CD14-positive monocyte (primary cell): ENCODE data around the gene ERGIC1. TPM values are rescaled to one million over a fixed set of nuclear protein-coding genes. Genes with fewer than 3 reads are reported as not detected.

Experiments
- DNase-seq, 3 donors: peaks; one replicate each; pipeline ENCODE4 v3.0.0-alpha.2; 2011 to 2022
- H2AFZ ChIP-seq: 2 replicates; pipeline ENCODE4 v1.6.0; 2012; ENCODE audit warnings: mild to moderate bottlenecking, low read depth, low read length, inconsistent platforms; ENCODE audit not compliant: insufficient read depth, poor library complexity, severe bottlenecking
- H3K27ac ChIP-seq, 2 donors: 1 replicate in 1 of 2; 2 replicates in 1 of 2; pipeline ENCODE4 v1.5.1; 2012 to 2013; ENCODE audit warnings: low read length in 2 of 2, control low read depth in 1 of 2, inconsistent platforms in 1 of 2, low read depth in 1 of 2, mild to moderate bottlenecking in 1 of 2
- H3K27me3 ChIP-seq, 2 donors: one replicate each; pipeline versions ENCODE4 v1.6.0 to v1.6.1; 2011 to 2013; ENCODE audit warnings: low read length in 2 of 2; ENCODE audit not compliant: control insufficient read depth in 2 of 2, insufficient read depth in 2 of 2
- H3K36me3 ChIP-seq, 2 donors: replicated peaks in 1 of 2; 1 replicate in 1 of 2; 2 replicates in 1 of 2; pipeline versions ENCODE4 v1.5.1 to v1.6.1; 2012 to 2013; ENCODE audit warnings: low read length in 2 of 2, control low read depth in 1 of 2, inconsistent platforms in 1 of 2, mild to moderate bottlenecking in 1 of 2; ENCODE audit not compliant: insufficient read depth in 2 of 2, control insufficient read depth in 1 of 2
- H3K4me1 ChIP-seq, 2 donors: 1 replicate in 1 of 2; 2 replicates in 1 of 2; pipeline versions ENCODE4 v1.5.1 to v1.6.1; 2012 to 2013; ENCODE audit warnings: low read length in 2 of 2, control low read depth in 1 of 2, inconsistent platforms in 1 of 2, mild to moderate bottlenecking in 1 of 2, moderate library complexity in 1 of 2; ENCODE audit not compliant: insufficient read depth in 2 of 2, control insufficient read depth in 1 of 2
- H3K4me2 ChIP-seq: replicated peaks from 2 replicates; pipeline ENCODE3; 2012; ENCODE audit warnings: low read length, moderate library complexity, mild to moderate bottlenecking; ENCODE audit not compliant: poor library complexity, severe bottlenecking; ENCODE audit errors: extremely low read depth
- H3K4me3 ChIP-seq, 3 experiments: fragments of 200-600 bp in 1 of 3; sonication (generic) in 1 of 3; replicated peaks in 1 of 3; 1 replicate in 2 of 3; 2 replicates in 1 of 3; pipeline ENCODE4 v1.5.1; 2011 to 2013; ENCODE audit warnings: low read length in 3 of 3, mild to moderate bottlenecking in 3 of 3, control low read depth in 2 of 3, low read depth in 2 of 3, inconsistent platforms in 1 of 3, moderate library complexity in 1 of 3
- H3K79me2 ChIP-seq: 2 replicates; pipeline ENCODE4 v1.6.0; 2012; ENCODE audit warnings: mild to moderate bottlenecking, control low read depth, inconsistent platforms, low read length, moderate library complexity; ENCODE audit not compliant: insufficient read depth
- H3K9ac ChIP-seq: 2 replicates; pipeline ENCODE4 v1.6.0; 2017; ENCODE audit warnings: low read length, mild to moderate bottlenecking; ENCODE audit not compliant: insufficient read depth, poor library complexity, severe bottlenecking
- H3K9me3 ChIP-seq, 2 donors: replicated peaks in 1 of 2; 1 replicate in 1 of 2; 2 replicates in 1 of 2; pipeline versions ENCODE4 v1.5.1 to v1.6.1; 2012 to 2013; ENCODE audit warnings: low read length in 2 of 2, control low read depth in 1 of 2; ENCODE audit not compliant: control insufficient read depth in 1 of 2, insufficient read depth in 1 of 2
- H4K20me1 ChIP-seq: 2 replicates; pipeline ENCODE4 v1.6.0; 2012; ENCODE audit warnings: mild to moderate bottlenecking, low read length, control low read depth, moderate library complexity; ENCODE audit not compliant: insufficient read depth
- H3K27ac Mint-ChIP-seq, 7 donors: one replicate each; pipeline ENCODE4 v1.8.0; 2020; ENCODE audit warnings: mild to moderate bottlenecking in 7 of 7, mixed read lengths in 7 of 7, moderate library complexity in 6 of 7, inconsistent platforms in 2 of 7
- H3K27me3 Mint-ChIP-seq, 3 donors: one replicate each; pipeline ENCODE4 v1.8.0; 2021 to 2022; ENCODE audit warnings: low read depth in 3 of 3, mild to moderate bottlenecking in 3 of 3, mixed read lengths in 3 of 3, moderate library complexity in 3 of 3, inconsistent platforms in 1 of 3
- H3K36me3 Mint-ChIP-seq, 2 donors: one replicate each; pipeline ENCODE4 v1.8.0; 2020; ENCODE audit warnings: mixed read lengths in 2 of 2, inconsistent platforms in 1 of 2, mild to moderate bottlenecking in 1 of 2
- H3K4me1 Mint-ChIP-seq: one replicate; pipeline ENCODE4 v1.8.0; 2020; ENCODE audit warnings: mild to moderate bottlenecking, mixed read lengths
- H3K4me3 Mint-ChIP-seq, 2 donors: one replicate each; pipeline ENCODE4 v1.8.0; 2020; ENCODE audit warnings: mild to moderate bottlenecking in 2 of 2, mixed read lengths in 2 of 2, moderate library complexity in 1 of 2
- H3K9me3 Mint-ChIP-seq, 7 donors: one replicate each; pipeline ENCODE4 v1.8.0; 2020 to 2022; ENCODE audit warnings: mixed read lengths in 7 of 7, mild to moderate bottlenecking in 6 of 7, moderate library complexity in 6 of 7, inconsistent platforms in 2 of 7
- WGBS: methylation state at CpG from one replicate; pipeline ENCODE4 v1.1.5; 2013; ENCODE audit warnings: missing lambda C conversion rate; ENCODE audit not compliant: insufficient coverage; 5-methylcytosine and 5-hydroxymethylcytosine counted together
- intact Hi-C, 2 donors: fragments of 100-400 bp; cut with micrococcal nuclease; formaldehyde crosslinking; loops; one replicate each; pipeline versions ENCODE4 v1.15.0 to v1.15.1; 2023
- polyA plus RNA-seq, 3 donors: library from polyadenylated mRNA; depleted of rRNA in 1 of 3; unstranded in 2 of 3; stranded (reverse) in 1 of 3; fragments of 300-500 nt in 2 of 3; fragments of >200 nt in 1 of 3; fragmentation: Illumina TruSeq in 2 of 3; gene quantifications; 1 replicate in 2 of 3; 2 replicates in 1 of 3; pipeline ENCODE4 v1.2.3, GENCODE V29; 2012 to 2021
- TF ChIP-seq, protein P1 (sequence below): fragments of 200-600 bp; IDR thresholded peaks from one replicate; pipeline ENCODE4 v1.8.0; 2022; ENCODE audit warnings: antibody characterized with exemption, mild to moderate bottlenecking

ERGIC1 gene
- polyA plus RNA-seq, 3 donors, result 28.3 to 76.2 (median 34.1) TPM

DNA sequence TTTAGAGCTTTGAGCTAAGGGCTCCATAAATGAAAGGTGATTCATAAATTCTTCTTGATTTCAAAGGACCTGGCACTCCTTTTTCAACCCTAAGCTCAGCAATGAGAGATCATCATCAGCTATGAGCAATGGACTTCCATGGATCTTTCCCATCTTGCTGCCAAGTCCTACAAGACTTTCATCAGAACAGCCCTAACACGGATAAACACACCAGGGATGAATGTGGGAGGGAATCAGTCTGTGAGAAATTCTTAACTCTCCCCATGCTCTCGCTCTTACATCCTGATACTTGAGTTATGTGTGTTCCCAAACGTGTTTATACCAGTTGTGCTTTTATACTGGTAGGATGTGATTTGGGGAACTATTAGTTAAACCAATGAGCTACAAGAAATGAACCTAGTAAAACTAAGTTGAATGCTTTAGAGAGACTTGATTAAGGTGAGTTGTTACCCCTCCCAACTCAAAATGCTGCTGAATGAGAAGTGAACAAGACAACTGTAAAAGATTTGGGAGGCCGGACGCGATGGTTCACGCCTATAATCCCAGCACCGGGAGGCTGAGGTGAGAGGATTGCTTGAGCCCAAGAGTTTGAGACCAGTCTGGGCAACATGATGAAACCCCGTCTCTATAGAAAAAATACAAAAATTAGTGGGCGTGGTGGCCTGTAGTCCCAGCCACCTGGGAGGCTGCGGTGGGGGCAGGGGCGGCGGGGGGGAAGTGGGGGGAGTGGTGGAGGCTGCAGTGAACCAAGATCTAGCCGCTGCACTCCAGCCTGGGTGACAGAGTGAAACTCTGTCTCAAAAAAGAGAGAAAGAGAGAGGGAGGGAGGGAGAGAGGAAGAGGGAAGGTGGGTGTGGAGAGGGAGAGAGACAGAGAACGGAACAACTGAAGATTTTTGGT lies 120.0 kb downstream of the ERGIC1 start:
- H3K27me3 Mint-ChIP-seq, result peaks cover 5 to 15% (median 7%) of the 10 kb centered on the region in 3 donors
- Histone ChIP-seq H3K79me2 (no peaks in the 10 kb centered on the region), H3K9me3 (no peaks in the 10 kb centered on the region), H3K9ac (no peak overlapping the region), H3K4me3 (no peak overlapping the region), H4K20me1 (no peaks in the 10 kb centered on the region), H3K4me2 (no peak overlapping the region), H3K36me3 (peaks cover 0 to 2% of the 10 kb centered on the region in 2 donors), H2AFZ (no peak overlapping the region), H3K27ac (no peak overlapping the region), H3K27me3 (no peaks in the 10 kb centered on the region), H3K4me1 (peaks cover 5 to 13% of the 10 kb centered on the region in 2 donors)
- H3K36me3 Mint-ChIP-seq, result peaks cover 14 to 16% of the 10 kb centered on the region in 2 donors
- WGBS, result 84% methylated on average over 7 of the region's 15 CpGs
- TF ChIP-seq, protein P1, sequence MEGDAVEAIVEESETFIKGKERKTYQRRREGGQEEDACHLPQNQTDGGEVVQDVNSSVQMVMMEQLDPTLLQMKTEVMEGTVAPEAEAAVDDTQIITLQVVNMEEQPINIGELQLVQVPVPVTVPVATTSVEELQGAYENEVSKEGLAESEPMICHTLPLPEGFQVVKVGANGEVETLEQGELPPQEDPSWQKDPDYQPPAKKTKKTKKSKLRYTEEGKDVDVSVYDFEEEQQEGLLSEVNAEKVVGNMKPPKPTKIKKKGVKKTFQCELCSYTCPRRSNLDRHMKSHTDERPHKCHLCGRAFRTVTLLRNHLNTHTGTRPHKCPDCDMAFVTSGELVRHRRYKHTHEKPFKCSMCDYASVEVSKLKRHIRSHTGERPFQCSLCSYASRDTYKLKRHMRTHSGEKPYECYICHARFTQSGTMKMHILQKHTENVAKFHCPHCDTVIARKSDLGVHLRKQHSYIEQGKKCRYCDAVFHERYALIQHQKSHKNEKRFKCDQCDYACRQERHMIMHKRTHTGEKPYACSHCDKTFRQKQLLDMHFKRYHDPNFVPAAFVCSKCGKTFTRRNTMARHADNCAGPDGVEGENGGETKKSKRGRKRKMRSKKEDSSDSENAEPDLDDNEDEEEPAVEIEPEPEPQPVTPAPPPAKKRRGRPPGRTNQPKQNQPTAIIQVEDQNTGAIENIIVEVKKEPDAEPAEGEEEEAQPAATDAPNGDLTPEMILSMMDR, result no peak
- peaks cover 19% of the 10 kb centered on the region for H3K4me1 Mint-ChIP-seq
- DNase-seq, result no peak
- intact Hi-C loops, result no loop called here
- peak overlapping the region in 1 of 7 donors; percentile 2 for H3K27ac Mint-ChIP-seq
- peaks cover 0 to 3% (median 0%) of the 10 kb centered on the region in 7 donors for H3K9me3 Mint-ChIP-seq
- H3K4me3 Mint-ChIP-seq, result no peak overlapping the region

GRCh38 chr5:172954751-172955159 lies 120.7 kb downstream of the ERGIC1 start:
- peaks cover 21% of the 10 kb centered on the region for H3K4me1 Mint-ChIP-seq
- Histone ChIP-seq H3K36me3 (peaks cover 0 to 2% of the 10 kb centered on the region in 2 donors), H3K4me1 (peaks cover 8 to 18% of the 10 kb centered on the region in 2 donors), H3K79me2 (peaks cover 4% of the 10 kb centered on the region), H2AFZ (no peak overlapping the region), H3K9me3 (no peaks in the 10 kb centered on the region), H3K9ac (no peak overlapping the region), H3K27me3 (no peaks in the 10 kb centered on the region), H3K27ac (no peak overlapping the region), H4K20me1 (no peaks in the 10 kb centered on the region), H3K4me3 (no peak overlapping the region), H3K4me2 (no peak overlapping the region)
- TF ChIP-seq, protein P1, result no peak
- DNase-seq, result no peak
- intact Hi-C loops, result no loop called here
- H3K36me3 Mint-ChIP-seq, result peaks cover 12 to 16% of the 10 kb centered on the region in 2 donors
- peak overlapping the region in 1 of 2 donors; percentile 64 for H3K4me3 Mint-ChIP-seq
- no peak overlapping the region for H3K27ac Mint-ChIP-seq
- H3K9me3 Mint-ChIP-seq, result peaks cover 0 to 3% (median 0%) of the 10 kb centered on the region in 7 donors
- WGBS, result 81% methylated on average over 5 of the region's 8 CpGs
- peaks cover 5 to 15% (median 7%) of the 10 kb centered on the region in 3 donors for H3K27me3 Mint-ChIP-seq
